Uterus (tissue), 2 donors: ENCODE data around the gene DMAC2L.

ENCODE experiments used
- POLR2A ChIP-seq, 2 donors: fragments of 450-650 bp; IDR thresholded peaks; one replicate each; pipeline ENCODE4 v1.6.1; 2016; ENCODE audit warnings: antibody characterized with exemption in 2 of 2, mild to moderate bottlenecking in 1 of 2, moderate library complexity in 1 of 2
- TF ChIP-seq, protein P1 (sequence below), 4 experiments: fragments of 200-600 bp in 2 of 4; fragments of 450-650 bp in 2 of 4; sonication (generic) in 2 of 4; IDR thresholded peaks; one replicate each; pipeline ENCODE4 v1.5.1; 2016 to 2019; ENCODE audit warnings: antibody characterized with exemption in 4 of 4, mild to moderate bottlenecking in 2 of 4, moderate library complexity in 1 of 4

DNA sequence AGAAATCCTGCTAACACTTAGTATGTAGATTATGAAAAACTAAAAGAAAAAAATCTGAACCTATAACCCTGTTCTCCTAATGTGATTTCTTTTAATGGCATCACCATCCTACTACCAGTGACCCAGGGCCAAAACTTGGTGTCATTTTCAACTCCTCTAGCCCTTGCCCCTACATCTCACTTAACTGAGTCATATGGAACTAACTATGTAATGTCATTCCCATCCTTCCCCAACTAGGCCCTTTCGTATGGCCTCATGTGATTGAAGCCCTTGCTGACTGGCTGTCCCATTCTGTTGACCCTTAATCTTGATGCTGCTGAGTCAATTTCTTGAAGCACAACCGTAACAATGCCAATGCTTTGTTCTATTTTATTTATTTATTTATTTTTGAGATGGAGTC lies 7.6 kb downstream of the DMAC2L start:
- TF ChIP-seq, protein P1, sequence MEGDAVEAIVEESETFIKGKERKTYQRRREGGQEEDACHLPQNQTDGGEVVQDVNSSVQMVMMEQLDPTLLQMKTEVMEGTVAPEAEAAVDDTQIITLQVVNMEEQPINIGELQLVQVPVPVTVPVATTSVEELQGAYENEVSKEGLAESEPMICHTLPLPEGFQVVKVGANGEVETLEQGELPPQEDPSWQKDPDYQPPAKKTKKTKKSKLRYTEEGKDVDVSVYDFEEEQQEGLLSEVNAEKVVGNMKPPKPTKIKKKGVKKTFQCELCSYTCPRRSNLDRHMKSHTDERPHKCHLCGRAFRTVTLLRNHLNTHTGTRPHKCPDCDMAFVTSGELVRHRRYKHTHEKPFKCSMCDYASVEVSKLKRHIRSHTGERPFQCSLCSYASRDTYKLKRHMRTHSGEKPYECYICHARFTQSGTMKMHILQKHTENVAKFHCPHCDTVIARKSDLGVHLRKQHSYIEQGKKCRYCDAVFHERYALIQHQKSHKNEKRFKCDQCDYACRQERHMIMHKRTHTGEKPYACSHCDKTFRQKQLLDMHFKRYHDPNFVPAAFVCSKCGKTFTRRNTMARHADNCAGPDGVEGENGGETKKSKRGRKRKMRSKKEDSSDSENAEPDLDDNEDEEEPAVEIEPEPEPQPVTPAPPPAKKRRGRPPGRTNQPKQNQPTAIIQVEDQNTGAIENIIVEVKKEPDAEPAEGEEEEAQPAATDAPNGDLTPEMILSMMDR (IDR thresholded peaks at IDR 0.05), result no peak
- no peak for TF ChIP-seq POLR2A (IDR thresholded peaks at IDR 0.05)
